Smooth muscle cell (in vitro differentiated cells): Measurements from ENCODE around the gene LAMB3. TPM values are rescaled to one million over a fixed set of nuclear protein-coding genes. Genes with fewer than 3 reads are reported as not detected.

Experiments
- DNase-seq: peaks from one replicate; lab custom pipeline; 2025; ENCODE audit not compliant: unreplicated experiment; lab: John Stamatoyannopoulos, UW
- H2AFZ ChIP-seq: fragments of 200-600 bp; sonication (generic); 2 replicates; pipeline ENCODE4 v1.6.0; 2016; ENCODE audit warnings: antibody characterized with exemption, low read depth, mild to moderate bottlenecking
- H3F3A ChIP-seq: fragments of 200-600 bp; sonication (generic); 2 replicates; pipeline ENCODE4 v1.6.0; 2017; ENCODE audit warnings: antibody characterized with exemption, low read depth
- H3K27ac ChIP-seq: fragments of 200-600 bp; sonication (generic); 2 replicates; pipeline ENCODE4 v1.5.1; 2016; ENCODE audit warnings: low read depth, mild to moderate bottlenecking
- H3K27me3 ChIP-seq: fragments of 200-600 bp; sonication (generic); 2 replicates; pipeline ENCODE4 v1.6.1; 2016; ENCODE audit warnings: low read depth, mild to moderate bottlenecking
- H3K36me3 ChIP-seq: fragments of 200-600 bp; sonication (generic); 2 replicates; pipeline ENCODE4 v1.5.1; 2016; ENCODE audit warnings: low read depth
- H3K4me1 ChIP-seq: fragments of 200-600 bp; sonication (generic); 2 replicates; pipeline ENCODE4 v1.5.1; 2016; ENCODE audit warnings: low read depth
- H3K4me2 ChIP-seq: fragments of 200-600 bp; sonication (generic); 2 replicates; pipeline ENCODE4 v1.6.0; 2016; ENCODE audit warnings: mild to moderate bottlenecking
- H3K4me3 ChIP-seq: fragments of 200-600 bp; sonication (generic); 2 replicates; pipeline ENCODE4 v1.5.1; 2016; ENCODE audit warnings: mild to moderate bottlenecking
- H3K79me2 ChIP-seq: fragments of 200-600 bp; sonication (generic); 2 replicates; pipeline ENCODE4 v1.6.0; 2016; ENCODE audit warnings: low read depth, mild to moderate bottlenecking
- H3K9ac ChIP-seq: fragments of 200-600 bp; sonication (generic); 2 replicates; pipeline ENCODE4 v1.6.0; 2016; ENCODE audit warnings: low read depth
- H3K9me3 ChIP-seq: fragments of 200-600 bp; sonication (generic); replicated peaks from 2 replicates; pipeline ENCODE4 v1.5.1; 2016; ENCODE audit warnings: low read depth
- H4K20me1 ChIP-seq: fragments of 200-600 bp; sonication (generic); 2 replicates; pipeline ENCODE4 v1.6.0; 2016; ENCODE audit warnings: low read depth
- WGBS: methylation state at CpG from one replicate; pipeline ENCODE4 v1.1.7; 2016; ENCODE audit warnings: low lambda C conversion rate; 5-methylcytosine and 5-hydroxymethylcytosine counted together
- polyA plus RNA-seq: library from polyadenylated mRNA; unstranded; fragments of >200 nt; fragmentation: Nextera tagmentation; extraction: Ambion mirVana; gene quantifications from 2 replicates; pipeline ENCODE4 v1.2.1, GENCODE V29; 2016
- total RNA-seq: library from RNA; depleted of rRNA; stranded (reverse); fragments of >200 nt; gene quantifications from 2 replicates; pipeline ENCODE4 v1.2.3, GENCODE V29; 2014
- TF ChIP-seq, protein P1 (sequence below): fragments of 200-600 bp; sonication (generic); IDR thresholded peaks from 2 replicates; pipeline ENCODE4 v1.5.1; 2017; ENCODE audit warnings: borderline replicate concordance, mild to moderate bottlenecking, antibody characterized with exemption; ENCODE audit not compliant: insufficient read depth, poor library complexity, severe bottlenecking

Gene LAMB3
- total and polyA plus RNA-seq, 2 experiments from 2014 or later: 17.0 to 24.0 TPM

GRCh38 chr1:209595599-209596285 lies 56.5 kb downstream of the LAMB3 start:
- H3K9me3 ChIP-seq: no peaks in the 10 kb centered on the region
- no peak for DNase-seq
- H3K27me3 ChIP-seq: peaks cover 47% of the 10 kb centered on the region
- no peak overlapping the region for H3K4me2 ChIP-seq
- no peak overlapping the region for H2AFZ ChIP-seq
- no peak overlapping the region for H3K9ac ChIP-seq
- H3F3A ChIP-seq: no peaks in the 10 kb centered on the region
- no peaks in the 10 kb centered on the region for H3K79me2 ChIP-seq
- no peaks in the 10 kb centered on the region for H3K36me3 ChIP-seq
- H3K4me3 ChIP-seq: no peak overlapping the region
- WGBS: 85% methylated on average over 10 of the region's 10 CpGs
- no peaks in the 10 kb centered on the region for H3K4me1 ChIP-seq
- H3K27ac ChIP-seq: no peak overlapping the region
- H4K20me1 ChIP-seq: no peaks in the 10 kb centered on the region
- TF ChIP-seq, protein P1, sequence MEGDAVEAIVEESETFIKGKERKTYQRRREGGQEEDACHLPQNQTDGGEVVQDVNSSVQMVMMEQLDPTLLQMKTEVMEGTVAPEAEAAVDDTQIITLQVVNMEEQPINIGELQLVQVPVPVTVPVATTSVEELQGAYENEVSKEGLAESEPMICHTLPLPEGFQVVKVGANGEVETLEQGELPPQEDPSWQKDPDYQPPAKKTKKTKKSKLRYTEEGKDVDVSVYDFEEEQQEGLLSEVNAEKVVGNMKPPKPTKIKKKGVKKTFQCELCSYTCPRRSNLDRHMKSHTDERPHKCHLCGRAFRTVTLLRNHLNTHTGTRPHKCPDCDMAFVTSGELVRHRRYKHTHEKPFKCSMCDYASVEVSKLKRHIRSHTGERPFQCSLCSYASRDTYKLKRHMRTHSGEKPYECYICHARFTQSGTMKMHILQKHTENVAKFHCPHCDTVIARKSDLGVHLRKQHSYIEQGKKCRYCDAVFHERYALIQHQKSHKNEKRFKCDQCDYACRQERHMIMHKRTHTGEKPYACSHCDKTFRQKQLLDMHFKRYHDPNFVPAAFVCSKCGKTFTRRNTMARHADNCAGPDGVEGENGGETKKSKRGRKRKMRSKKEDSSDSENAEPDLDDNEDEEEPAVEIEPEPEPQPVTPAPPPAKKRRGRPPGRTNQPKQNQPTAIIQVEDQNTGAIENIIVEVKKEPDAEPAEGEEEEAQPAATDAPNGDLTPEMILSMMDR: no peak

GRCh38 chr1:209595028-209595427 lies 57.2 kb downstream of the LAMB3 start:
- Histone ChIP-seq H3K79me2 (no peaks in the 10 kb centered on the region), H3K4me2 (no peak overlapping the region), H3K27ac (no peak overlapping the region), H3K9ac (no peak overlapping the region), H3F3A (no peaks in the 10 kb centered on the region), H4K20me1 (no peaks in the 10 kb centered on the region), H3K27me3 (peaks cover 40% of the 10 kb centered on the region), H3K9me3 (no peaks in the 10 kb centered on the region), H3K4me3 (no peak overlapping the region), H2AFZ (no peak overlapping the region), H3K4me1 (no peaks in the 10 kb centered on the region), H3K36me3 (no peaks in the 10 kb centered on the region)
- no peak for DNase-seq
- TF ChIP-seq, protein P1: no peak
- 78% methylated on average over 9 of the region's 9 CpGs for WGBS

GRCh38 chr1:209594440-209594839 lies 57.8 kb downstream of the LAMB3 start:
- TF ChIP-seq, protein P1: no peak
- no peak for DNase-seq
- H3K4me1 ChIP-seq: no peaks in the 10 kb centered on the region

DNA sequence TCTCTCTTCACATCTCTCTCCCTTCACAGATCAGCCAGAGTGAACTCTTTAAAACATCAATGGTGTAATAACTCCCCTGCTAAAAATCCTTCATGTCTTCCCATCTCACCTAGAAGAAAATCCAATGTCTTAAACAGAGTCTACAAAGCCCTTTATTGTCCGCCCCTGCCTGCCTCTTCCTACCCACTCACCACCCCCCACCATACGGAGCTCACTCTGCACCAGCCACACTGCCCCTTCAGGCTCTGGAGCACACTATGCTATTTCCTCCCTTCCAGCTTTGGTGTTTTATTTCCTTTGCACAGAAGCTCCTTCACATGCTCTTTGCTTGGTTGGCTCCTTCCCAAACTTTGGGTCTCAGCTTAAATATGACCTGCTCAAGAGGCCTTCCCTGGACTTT lies 58.5 kb downstream of the LAMB3 start:
- Histone ChIP-seq H3K4me1 (no peaks in the 10 kb centered on the region), H3K9ac (no peak overlapping the region), H4K20me1 (no peaks in the 10 kb centered on the region), H3K27me3 (peaks cover 29% of the 10 kb centered on the region), H3K4me3 (no peak overlapping the region), H3K27ac (no peak overlapping the region), H3K4me2 (no peak overlapping the region), H2AFZ (no peak overlapping the region), H3F3A (no peaks in the 10 kb centered on the region), H3K9me3 (no peaks in the 10 kb centered on the region), H3K36me3 (no peaks in the 10 kb centered on the region), H3K79me2 (no peaks in the 10 kb centered on the region)
- WGBS: 82% methylated on average over 2 of the region's 2 CpGs
- TF ChIP-seq, protein P1: no peak
- DNase-seq: no peak

More at GRCh38 chr1:209594440-209594839, 57.8 kb downstream of the LAMB3 start:
- H3K36me3 ChIP-seq: no peaks in the 10 kb centered on the region
- peaks cover 35% of the 10 kb centered on the region for H3K27me3 ChIP-seq
- H3F3A ChIP-seq: no peaks in the 10 kb centered on the region
- no peaks in the 10 kb centered on the region for H3K79me2 ChIP-seq
- 80% methylated on average over 1 of the region's 1 CpG for WGBS
- no peak overlapping the region for H2AFZ ChIP-seq
- no peak overlapping the region for H3K9ac ChIP-seq
- H3K27ac ChIP-seq: no peak overlapping the region
- H3K9me3 ChIP-seq: no peaks in the 10 kb centered on the region
- H3K4me2 ChIP-seq: no peak overlapping the region
- no peak overlapping the region for H3K4me3 ChIP-seq
- no peaks in the 10 kb centered on the region for H4K20me1 ChIP-seq
